MM.1S (cell line): ENCODE data around the gene MAP3K12.

ENCODE experiments used
- DNase-seq: peaks from one replicate; pipeline ENCODE4 v3.0.0-alpha.2; 2015
- H2AFZ ChIP-seq: fragments of 300-600 bp; sonication (generic); 2 replicates; pipeline ENCODE4 v1.6.0; 2016; ENCODE audit warnings: antibody characterized with exemption, low read length
- H3F3A ChIP-seq: fragments of 300-600 bp; sonication (generic); 2 replicates; pipeline ENCODE4 v1.6.1; 2016; ENCODE audit warnings: mild to moderate bottlenecking, antibody characterized with exemption, low read length, moderate library complexity, mixed read lengths; ENCODE audit not compliant: insufficient read depth
- H3K27ac ChIP-seq: fragments of 300-600 bp; sonication (generic); 2 replicates; pipeline ENCODE4 v1.5.1; 2016; ENCODE audit warnings: mild to moderate bottlenecking, low read length
- H3K27me3 ChIP-seq: fragments of 300-600 bp; sonication (generic); replicated peaks from 2 replicates; pipeline ENCODE4 v1.6.0; 2016; ENCODE audit warnings: low read length; ENCODE audit not compliant: insufficient read depth
- H3K36me3 ChIP-seq: fragments of 300-600 bp; sonication (generic); replicated peaks from 2 replicates; pipeline ENCODE4 v1.6.1; 2016; ENCODE audit warnings: mild to moderate bottlenecking, low read length, mixed read lengths; ENCODE audit not compliant: insufficient read depth
- H3K4me1 ChIP-seq: fragments of 300-600 bp; sonication (generic); 2 replicates; pipeline ENCODE4 v1.6.1; 2016; ENCODE audit warnings: low read length, mixed read lengths
- H3K4me2 ChIP-seq: fragments of 300-600 bp; sonication (generic); 2 replicates; pipeline ENCODE4 v1.6.0; 2016; ENCODE audit warnings: low read depth, low read length
- H3K4me3 ChIP-seq: fragments of 300-600 bp; sonication (generic); 2 replicates; pipeline ENCODE4 v1.5.1; 2016; ENCODE audit warnings: low read length, mixed read lengths
- H3K79me2 ChIP-seq: fragments of 300-600 bp; sonication (generic); 2 replicates; pipeline ENCODE4 v1.6.1; 2016; ENCODE audit warnings: mixed run types, low read length, mixed read lengths
- H3K9ac ChIP-seq: fragments of 300-600 bp; sonication (generic); 2 replicates; pipeline ENCODE4 v1.6.1; 2016; ENCODE audit warnings: low read length, mixed read lengths
- H3K9me2 ChIP-seq: fragments of 300-600 bp; sonication (generic); replicated peaks from 2 replicates; pipeline ENCODE4 v1.6.1; 2016; ENCODE audit warnings: mild to moderate bottlenecking, low read length, mixed read lengths; ENCODE audit not compliant: insufficient read depth
- H3K9me3 ChIP-seq: fragments of 300-600 bp; sonication (generic); replicated peaks from 2 replicates; pipeline ENCODE4 v1.6.1; 2016; ENCODE audit warnings: mild to moderate bottlenecking, low read length, mixed read lengths; ENCODE audit not compliant: insufficient read depth
- H4K20me1 ChIP-seq: fragments of 300-600 bp; sonication (generic); 2 replicates; pipeline ENCODE4 v1.6.1; 2016; ENCODE audit warnings: mild to moderate bottlenecking, low read length, moderate library complexity, mixed read lengths; ENCODE audit not compliant: insufficient read depth
- CTCF ChIP-seq: fragments of 300-600 bp; sonication (generic); IDR thresholded peaks from 2 replicates; pipeline ENCODE4 v1.5.1; 2016; ENCODE audit warnings: antibody characterized with exemption, low read length, mixed read lengths
- EZH2 ChIP-seq: fragments of 300-600 bp; sonication (generic); optimal IDR thresholded peaks from 2 replicates; pipeline ENCODE3; 2017; ENCODE audit warnings: low read depth, mild to moderate bottlenecking, antibody characterized with exemption, low read length, mixed read lengths
- EZH2phosphoT487 ChIP-seq: fragments of 300-600 bp; sonication (generic); IDR thresholded peaks from 2 replicates; pipeline ENCODE4 v1.6.1; 2018; ENCODE audit warnings: antibody characterized with exemption, low read length

MAP3K12 gene

GRCh38 chr12:53456654-53457366 is 42.4 kb downstream of the MAP3K12 start:
- Histone ChIP-seq H3F3A (peaks cover 95% of the 10 kb centered on the region), H3K27me3 (no peaks in the 10 kb centered on the region), H3K9me2 (no peaks in the 10 kb centered on the region), H3K36me3 (peaks cover 14% of the 10 kb centered on the region), H3K27ac (peak overlapping the region; percentile 94; the same call in 1 of the 2 replicates), H3K9me3 (no peaks in the 10 kb centered on the region), H3K4me1 (peaks cover 43% of the 10 kb centered on the region), H4K20me1 (peaks cover 11% of the 10 kb centered on the region), H2AFZ (no peak overlapping the region), H3K4me2 (peak overlapping the region; percentile 76), H3K9ac (peak overlapping the region; percentile 65; the same call in 1 of the 2 replicates), H3K79me2 (peaks cover 97% of the 10 kb centered on the region), H3K4me3 (peak overlapping the region; percentile 95)
- TF ChIP-seq CTCF (no peak), EZH2 (no peak), EZH2phosphoT487 (no peak)
- peak; percentile 35 for DNase-seq

- Histone ChIP-seq H4K20me1 (peaks cover 11% of the 10 kb centered on the region), H3K27ac (peak overlapping the region; percentile 94), H3K4me1 (peaks cover 29% of the 10 kb centered on the region), H3K4me3 (peak overlapping the region; percentile 95), H3F3A (peaks cover 77% of the 10 kb centered on the region), H3K9ac (peak overlapping the region; percentile 99), H3K4me2 (peak overlapping the region; percentile 76), H3K27me3 (no peaks in the 10 kb centered on the region), H2AFZ (no peak overlapping the region), H3K9me3 (no peaks in the 10 kb centered on the region), H3K9me2 (no peaks in the 10 kb centered on the region), H3K36me3 (peaks cover 13% of the 10 kb centered on the region), H3K79me2 (peaks cover 85% of the 10 kb centered on the region)
- peak; percentile 38 for DNase-seq
- TF ChIP-seq EZH2phosphoT487 (no peak), EZH2 (no peak), CTCF (no peak)
Measured at GRCh38 chr12:53454707-53455106, 44.6 kb downstream of the MAP3K12 start.

DNA sequence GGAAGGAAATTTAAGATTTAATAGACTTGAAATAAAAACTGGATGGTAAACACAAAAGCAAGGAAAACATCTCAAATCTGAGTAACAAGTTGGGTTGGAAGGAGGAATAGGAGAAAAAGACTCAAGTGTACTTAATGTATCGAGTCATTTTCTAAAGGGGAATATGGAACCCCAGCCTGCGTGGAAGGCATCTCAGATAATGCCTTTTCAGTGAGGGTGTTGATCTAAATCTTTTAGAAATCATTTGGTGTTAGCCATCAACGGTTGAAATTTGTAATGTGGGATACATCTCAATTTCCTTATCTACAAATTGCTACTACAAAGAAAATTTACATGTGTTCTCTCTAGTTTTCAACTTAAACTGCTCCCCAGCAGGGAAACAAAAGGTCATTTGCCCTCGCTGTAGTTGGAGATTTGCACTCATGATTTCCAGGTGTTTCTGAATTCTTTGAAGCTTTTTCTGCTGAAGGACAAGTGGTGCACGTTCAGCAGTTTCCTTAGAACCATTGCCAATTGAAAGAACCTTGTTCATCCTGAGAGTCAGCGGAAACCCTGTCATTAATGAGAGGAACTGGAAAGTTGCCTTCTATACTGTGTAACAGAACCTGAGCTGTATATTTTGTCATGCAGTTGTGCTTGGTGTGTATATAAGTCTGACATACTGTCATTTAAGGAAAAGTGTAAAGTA is 45.2 kb downstream of the MAP3K12 start:
- peaks cover 71% of the 10 kb centered on the region for H3F3A ChIP-seq
- H3K9me2 ChIP-seq = no peaks in the 10 kb centered on the region
- peak; percentile 80 for DNase-seq
- peak overlapping the region; percentile 99 for H3K9ac ChIP-seq
- peaks cover 26% of the 10 kb centered on the region for H3K4me1 ChIP-seq
- peaks cover 79% of the 10 kb centered on the region for H3K79me2 ChIP-seq
- H3K4me2 ChIP-seq = peak overlapping the region; percentile 76
- peak overlapping the region; percentile 95 for H3K4me3 ChIP-seq
- TF ChIP-seq EZH2phosphoT487 (no peak), EZH2 (no peak), CTCF (no peak)
- no peak overlapping the region for H2AFZ ChIP-seq
- H3K9me3 ChIP-seq = no peaks in the 10 kb centered on the region
- peaks cover 11% of the 10 kb centered on the region for H4K20me1 ChIP-seq
- peaks cover 13% of the 10 kb centered on the region for H3K36me3 ChIP-seq
- H3K27ac ChIP-seq = peak overlapping the region; percentile 94
- no peaks in the 10 kb centered on the region for H3K27me3 ChIP-seq
